GF-D8 (cell line): ENCODE data around the gene DUSP7.

Experiments
- DNase-seq: peaks from one replicate; lab custom pipeline; 2025; lab: John Stamatoyannopoulos, UW

The DUSP7 gene

DNA sequence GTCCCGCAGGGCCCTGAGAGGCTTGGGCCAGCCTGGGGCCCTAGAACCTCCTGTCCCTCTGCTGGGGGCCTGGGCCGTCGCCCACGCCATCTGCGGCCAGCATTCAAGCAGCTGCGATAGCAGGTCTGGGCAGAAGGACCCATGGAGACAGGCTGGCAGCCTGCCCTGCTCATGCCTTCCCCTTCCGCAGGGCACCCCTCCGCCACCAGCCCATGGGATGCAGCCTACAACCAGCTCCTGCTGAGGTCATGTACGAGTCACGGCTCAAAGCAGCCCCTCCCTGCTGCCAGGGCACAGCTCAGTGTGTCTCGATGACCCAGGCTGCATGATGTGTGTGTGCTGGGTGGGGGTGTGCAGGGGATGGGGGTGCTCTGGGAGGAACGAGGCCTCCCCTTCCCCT lies 27.8 kb downstream of the DUSP7 start:
- no peak for DNase-seq

DNA sequence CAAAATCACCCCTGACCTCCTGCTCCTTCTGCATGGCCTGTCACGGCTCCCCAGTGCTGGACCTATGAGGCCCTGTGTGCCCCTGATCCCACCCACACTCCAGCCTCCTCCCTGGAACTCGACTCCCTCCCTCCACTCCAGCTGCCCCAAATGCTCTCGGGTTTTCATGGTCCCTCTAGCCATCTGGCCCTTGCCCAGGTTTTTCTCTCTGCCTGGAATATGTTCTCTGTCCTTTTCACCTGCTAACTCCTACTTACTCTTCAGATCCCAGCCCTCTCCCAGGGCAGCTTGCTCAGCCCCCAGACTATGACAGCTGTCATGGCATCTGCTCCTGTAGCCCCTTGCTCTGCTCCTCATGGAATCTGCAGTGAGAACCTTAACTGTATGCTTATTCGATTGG lies 30.3 kb downstream of the DUSP7 start:
- no peak for DNase-seq

DNA sequence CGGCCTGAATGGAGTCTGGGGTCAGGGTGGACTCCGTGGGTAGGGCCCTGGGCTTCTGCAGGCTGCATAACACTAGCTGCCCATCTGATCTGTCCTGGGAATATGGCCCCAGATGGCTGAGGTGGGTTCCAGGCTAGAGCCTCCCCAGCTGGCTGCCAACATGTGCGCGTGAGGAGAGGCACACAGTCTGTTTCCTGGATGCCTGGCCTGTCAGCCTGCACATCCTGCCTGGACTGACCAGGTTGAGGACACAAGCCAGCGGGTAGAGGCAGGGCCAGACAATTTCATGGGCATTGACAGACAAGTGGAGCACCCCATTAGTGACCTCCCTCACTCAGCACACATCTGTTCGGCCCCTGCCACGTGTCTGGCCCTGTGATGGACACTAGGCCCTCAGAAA lies 30.9 kb downstream of the DUSP7 start:
- no peak for DNase-seq

DNA sequence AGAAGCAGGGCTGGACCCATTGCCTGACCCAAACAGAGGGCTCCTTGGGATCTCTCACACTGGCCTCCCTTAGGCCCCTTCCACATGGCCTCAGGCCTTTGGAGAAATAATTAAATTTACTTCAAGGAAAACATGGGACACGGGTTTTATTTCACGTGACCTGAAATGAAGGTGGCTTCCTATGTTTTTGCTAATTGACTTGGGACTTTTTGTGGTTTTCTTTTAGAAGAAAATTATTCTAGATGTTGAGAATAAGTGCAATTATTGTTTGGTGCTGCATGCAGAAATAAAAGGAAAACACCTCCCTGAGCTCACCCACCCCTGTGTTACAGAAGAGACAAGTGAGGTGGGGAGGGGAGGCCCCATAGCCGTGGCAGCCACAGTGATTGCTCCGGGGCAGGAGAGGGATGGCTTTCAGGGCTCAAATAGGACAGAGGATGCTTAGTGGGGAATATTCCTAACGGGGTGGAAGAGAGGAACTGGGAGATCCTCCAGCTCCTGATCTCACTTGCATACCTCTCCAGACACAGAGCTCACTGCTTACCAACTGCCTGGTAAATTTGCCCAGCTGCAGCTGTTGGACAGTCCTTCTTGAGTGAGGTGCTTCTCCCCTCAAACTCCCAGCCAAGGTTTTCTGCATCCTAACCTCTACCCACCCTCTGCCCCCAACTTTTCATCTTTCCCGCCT lies 31.5 kb downstream of the DUSP7 start:
- no peak for DNase-seq

DNA sequence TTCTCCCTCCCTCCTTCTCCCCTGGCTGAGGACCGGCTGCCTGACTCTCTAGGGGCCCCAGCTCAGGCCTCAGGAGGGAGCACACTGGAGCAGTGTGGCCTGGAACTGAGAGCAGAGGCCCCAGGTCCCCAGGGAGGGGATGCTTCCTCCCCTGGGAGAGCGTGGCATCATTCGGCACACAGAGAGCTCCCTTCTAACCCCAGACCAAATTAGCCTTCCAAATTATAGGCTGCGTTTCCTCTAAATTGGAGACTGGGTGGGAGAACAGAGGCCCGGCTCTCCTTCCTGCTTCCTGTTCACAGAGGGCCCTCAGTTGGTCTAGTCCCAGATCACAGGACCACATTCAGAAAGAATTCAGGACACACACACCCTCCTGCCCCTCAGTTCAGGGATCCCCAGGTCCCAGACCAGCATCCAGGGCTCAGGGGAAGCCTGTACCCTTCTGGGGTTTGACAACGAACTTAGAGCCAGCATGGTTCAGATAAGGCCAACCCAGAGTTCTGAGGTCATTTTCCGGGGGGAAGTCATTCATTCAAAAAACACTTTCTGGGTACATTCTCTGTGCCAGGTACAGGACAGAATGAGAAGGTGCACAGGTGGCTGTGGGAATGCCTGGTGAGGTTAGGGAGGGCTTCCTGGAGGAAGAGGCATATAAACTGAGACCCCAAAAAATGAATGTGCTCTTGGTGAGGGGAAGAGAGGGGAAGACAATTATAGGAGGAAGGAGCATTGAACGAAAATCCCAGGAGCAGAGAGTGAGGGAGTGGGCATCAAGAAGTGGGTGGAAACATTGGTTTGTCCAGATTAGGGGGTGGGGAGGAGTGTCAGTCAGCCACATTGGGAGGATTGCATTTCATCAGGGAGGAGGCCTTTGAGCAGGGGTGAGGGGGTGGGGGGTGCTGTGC lies 32.3 kb downstream of the DUSP7 start:
- no peak for DNase-seq

DNA sequence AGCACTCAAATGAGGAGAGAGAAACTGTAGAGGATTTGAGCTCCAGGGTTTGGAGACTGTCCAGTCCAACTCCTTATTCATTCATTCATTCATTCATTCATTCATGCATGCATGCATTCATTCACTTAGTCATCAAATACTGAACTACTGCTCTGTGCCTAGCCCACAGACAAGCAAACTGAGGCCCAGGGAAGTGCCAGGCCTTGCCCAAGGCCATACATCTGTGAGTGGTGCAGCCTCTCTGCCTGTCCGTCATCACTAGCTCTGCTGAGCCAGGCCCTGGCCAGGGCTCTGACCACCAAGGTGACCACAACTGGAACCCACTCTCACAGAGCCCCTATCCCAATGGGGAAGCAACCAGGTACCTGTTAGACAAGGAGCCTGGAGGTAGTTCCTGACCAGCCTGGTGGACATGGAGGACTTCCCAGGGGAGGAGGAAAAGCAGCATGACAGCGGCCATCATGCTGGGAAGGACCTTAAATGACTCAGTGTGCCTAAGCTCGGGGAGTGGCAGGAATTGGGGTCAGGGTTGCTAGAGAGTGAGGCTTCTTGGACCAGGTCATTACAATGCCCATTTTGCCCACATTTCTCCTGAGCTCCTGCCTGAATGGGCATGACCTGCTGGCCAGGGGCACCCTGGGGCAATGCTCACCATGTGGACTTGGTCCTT lies 33.1 kb downstream of the DUSP7 start:
- DNase-seq, result no peak

DNA sequence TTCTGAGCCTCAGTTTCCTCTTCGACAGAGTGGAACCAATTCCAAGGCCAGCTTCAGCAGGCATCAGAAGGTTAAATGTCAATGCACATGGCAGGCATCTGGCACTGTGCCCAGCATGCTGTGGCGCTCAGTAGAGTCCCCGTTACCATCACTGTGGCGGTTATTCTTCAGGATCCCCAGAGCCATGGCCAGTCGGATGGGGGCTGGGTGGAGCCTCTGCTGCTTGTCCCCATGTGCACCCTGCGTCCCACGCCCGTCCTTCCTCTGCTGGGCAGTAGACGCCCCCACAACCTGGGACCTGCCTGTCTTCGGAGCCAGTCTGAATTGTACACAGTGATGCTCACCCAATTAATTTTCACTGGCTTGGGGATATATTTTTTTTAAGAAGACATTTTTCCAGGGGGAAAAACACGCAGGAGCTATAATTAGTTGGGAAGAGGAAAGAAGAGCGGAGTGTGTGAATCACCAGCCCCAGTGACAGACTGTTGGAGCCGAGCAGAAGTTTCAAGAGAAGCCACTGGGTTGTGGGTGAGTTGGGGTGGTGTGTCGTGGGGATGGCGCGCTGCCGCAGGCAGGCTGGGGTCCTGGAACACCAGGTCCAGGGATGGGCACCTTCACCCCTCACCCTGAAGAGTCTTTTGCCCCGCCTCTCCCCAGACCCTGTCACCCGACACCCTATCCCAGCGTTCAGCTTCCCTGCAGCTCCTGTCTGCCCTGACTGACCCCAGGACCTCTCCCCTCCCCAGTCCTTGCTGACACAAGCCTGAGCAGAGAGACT lies 33.9 kb downstream of the DUSP7 start:
- DNase-seq, result no peak

DNA sequence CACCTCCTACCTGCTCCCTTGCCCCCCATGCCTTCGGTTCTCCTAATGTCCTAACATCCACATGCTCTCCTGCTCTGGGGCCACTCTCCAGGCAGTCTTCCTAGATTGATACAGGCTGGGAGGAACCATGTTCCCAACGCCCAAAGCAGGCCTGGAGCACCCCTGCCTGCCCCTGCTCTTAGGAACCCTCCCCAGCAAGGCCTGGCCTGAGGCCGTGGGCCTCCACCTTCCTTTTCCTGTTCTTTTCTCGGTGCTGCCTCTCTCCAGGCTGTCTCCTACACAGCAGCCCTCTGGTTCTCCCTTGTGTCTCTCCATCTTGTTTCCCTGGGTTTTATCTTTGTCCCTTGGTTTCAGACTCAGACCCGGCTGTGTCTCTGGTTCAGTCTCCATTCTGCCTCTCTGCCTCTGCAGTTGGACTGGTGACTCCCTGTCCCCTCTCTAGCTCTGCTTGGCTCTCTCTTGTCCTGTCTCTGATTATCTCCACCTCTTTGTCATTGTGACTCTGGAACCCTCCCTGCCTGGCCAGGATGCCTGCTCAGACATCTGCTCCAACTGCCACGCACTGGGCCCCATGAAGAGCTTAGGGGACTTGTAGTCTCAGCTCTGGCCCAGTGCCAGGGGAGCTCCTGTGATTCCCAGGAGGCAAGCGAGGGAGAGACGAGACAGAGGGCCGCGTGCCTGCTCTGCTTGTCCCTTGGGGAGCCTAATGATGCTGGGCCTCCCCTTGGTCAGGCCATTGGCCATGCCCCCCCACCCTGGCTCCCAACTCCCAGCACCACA lies 34.7 kb downstream of the DUSP7 start:
- no peak for DNase-seq

DNA sequence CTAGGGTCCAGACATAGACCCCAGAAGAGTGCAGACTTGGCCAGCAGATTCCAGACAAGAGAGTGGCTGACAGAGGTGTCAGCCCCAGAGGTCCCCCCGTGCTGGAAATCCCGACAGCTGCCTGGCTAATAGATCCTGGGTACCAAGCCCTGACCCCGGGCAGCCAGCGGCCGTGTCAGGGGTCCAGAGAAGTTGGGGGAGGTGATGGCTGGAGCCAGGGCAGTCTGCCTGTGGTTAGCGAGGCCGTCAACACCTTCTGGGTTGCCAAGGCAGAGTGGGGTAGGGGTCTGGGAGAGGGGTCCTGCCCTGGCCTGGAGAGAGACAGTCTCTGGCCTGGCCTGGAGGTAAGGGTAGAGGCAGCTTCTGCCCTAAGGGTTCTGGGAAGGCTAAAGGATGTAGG lies 35.6 kb downstream of the DUSP7 start:
- no peak for DNase-seq

DNA sequence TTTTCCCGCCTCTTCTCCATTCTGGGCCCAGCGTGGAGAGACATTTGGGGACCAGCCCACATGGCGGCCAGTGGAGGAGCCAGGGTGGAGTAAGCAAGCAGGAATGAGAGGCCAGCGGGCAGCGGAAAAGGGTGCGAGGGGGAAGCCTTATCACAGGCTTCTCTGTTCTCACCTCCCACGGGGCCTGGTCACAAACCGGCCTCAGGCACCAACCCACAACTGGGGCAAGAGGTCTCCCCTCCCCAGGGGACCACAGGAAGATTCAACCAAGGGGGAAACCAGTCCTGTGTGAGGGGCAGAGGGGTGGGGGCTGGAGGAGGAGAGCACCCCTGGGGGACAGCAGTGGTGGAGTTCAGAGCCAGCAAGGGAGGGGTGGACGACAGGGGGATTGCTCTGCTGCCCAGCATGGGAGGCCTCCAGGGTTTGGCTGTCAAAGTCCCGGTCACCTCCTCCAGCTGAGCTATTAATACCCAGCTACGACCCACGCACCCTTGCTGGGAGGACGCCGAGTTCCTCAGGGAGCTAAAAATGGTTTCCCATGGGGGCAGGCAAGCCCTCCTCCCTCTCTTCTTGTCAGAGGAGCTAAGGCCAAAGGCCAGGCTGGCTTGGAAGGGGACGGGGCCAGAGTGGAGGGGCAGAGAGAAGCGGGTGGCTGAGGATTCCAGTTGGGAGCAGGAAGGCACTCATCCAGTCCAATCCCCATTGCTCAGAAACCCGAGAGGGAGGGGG lies 36.9 kb downstream of the DUSP7 start:
- DNase-seq, result no peak

DNA sequence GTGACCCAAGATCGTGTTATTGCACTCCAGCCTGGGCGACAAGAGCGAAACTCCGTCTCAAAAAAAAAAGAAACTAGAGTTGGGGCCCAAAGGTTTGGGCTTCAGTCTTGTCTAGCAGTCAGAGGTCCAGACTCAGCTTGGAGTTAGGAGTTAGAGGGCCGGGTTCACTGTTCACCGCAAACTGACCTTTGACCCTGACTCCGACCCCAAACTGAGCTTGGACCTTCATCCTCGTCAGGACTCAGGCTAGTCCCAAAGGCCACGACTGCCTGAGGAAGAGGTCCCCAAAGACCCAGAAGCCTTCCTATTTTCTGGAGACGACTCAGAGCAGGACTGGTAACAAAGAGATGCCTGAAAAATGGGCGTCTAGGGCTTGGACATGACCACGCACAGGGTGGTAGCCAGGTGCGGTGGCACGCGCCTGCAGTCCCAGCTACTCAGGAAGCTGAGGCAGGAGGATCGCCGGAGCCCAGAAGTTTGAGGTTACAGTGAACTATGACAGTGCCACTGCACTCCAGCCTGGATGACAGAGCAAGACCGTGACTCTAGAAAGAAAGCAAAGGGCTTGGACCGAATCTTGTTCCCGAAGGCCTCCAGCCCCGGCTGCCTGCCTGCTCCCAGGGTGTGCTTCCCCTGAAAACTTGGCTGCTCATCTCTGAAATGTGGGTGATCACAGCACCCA lies 37.9 kb downstream of the DUSP7 start:
- no peak for DNase-seq

DNA sequence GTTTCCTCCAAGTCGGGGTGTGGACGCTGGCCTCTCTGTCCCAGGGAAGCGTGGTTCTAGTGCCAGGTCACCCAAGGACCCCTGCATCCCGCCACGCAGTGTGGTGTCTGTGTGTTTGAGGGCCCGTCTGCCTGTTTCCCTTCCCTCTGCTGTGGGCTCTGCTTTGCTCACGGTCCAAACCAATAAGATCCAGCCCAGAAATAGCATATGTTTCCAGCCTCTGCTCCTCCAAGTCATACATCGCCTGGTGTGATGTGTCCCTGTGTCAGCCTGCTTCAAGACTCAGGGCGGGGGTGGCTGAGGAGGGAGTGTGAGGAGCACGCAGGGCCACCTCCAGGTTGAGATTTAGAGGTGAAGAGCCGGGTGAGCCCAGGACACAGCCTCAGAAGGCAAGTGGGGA lies 38.8 kb downstream of the DUSP7 start:
- DNase-seq, result no peak

DNA sequence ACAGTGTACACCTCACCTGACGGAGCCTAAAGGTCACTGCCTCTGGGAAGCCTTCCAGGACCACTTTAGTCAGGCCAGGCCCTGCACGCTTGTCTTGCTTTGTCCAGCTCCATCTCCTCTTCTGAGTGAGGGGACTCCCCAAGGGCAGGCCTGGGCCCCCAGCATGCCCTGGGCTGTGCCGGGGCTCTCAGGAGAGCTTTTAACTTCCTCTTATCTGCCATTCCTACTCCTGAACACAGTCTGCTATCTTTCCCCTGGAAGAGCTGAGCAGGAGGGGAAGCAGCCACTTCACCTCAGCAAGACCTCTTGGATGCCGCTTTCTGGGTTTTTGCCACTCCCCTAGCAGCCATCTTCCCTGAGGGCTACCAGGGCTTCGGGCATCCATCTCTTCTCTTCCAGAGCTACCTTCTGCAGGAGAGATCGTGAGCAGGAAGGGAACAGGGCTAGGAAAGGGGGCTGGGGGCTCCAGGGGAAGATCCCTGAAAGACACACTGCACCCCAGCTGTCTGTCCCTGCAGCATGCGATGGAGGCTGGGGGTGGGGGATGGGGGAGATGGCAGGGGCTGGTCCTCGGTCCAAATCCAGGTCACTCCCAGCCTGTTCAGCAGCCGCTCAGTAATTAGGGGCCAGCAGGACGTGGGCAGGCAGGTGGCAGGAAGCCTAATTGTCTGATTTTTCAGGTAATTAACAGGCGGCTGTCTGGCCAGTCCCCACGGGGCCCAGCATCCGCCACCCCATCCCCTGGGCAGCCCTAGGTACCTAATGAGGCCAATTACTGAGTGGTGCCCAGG lies 40.7 kb downstream of the DUSP7 start:
- DNase-seq, result no peak

DNA sequence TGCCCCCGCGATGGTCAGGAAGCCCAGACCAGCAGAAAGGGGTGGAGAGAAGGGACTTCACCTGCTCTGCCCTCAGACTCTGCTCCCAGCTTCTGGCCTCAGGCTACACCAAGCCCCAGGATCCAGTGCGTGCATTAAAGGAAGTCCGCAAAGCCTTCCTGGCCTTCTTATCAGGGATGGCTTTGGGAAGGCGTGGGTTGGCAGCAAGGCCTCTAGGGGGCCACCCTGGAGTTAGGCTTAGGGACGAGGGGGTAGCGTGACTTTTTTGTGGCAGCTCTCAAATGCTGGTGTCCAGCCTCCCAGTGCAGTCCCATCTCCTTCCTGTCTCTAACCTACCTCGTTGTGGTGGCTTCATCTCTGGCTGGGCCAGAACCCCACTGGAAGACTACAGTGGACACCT lies 41.8 kb downstream of the DUSP7 start:
- DNase-seq, result no peak

DNA sequence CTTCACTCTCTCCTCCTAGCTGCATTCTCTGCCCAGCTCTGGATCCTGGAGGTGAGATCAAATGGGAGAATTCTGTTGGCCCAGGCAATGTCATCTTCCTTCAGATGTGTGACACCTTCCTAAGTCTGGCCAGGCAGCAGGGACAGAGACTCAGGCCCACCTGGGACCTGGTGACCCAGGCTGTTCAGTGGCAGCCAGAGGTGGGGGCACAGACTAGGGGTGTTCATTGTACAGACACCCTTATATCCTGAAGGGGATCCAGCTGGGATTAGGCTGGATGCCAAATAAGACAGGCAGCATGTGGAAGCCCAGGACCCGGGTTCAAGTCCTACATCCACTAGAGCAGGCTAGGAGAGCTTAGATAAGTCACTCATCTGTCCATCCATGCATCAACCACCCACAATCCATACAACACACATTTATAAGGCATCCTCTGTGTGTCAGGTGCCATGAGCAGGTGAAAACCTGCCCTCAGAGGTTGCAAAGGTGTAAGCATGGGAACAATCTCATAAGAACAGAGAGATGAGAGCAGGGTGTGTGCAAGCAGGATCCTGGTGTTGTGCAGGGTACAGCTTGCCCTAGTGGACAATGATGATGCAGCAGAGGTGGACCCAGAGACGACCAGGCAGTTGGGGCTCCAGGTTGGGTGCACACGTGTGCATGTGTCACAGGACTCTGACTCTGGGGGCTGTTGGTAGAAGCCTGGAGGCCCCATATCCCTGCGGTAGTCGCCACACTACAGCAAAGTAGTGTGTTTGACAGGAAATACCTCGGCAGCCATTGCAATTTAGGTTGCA lies 42.4 kb downstream of the DUSP7 start:
- DNase-seq, result no peak

DNA sequence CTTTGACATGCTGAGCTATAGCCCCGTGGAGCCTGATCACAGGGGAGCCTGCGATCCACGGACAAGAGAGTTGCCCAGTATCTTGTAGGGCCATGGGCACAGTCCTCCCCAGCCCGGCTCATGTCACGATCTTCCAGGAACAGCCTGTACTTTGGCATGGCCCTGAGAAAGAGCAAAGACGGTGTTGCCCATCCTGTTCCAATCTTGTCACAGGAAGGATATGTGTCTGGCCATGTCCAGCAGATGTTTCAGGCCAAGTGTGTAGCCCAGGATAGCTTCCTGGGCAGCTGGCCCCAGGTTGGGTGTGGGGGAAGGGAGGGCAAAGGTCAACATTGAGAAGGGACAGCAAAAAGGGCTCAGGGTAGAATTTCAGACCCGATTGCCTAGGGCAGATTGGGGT lies 43.7 kb downstream of the DUSP7 start:
- no peak for DNase-seq

DNA sequence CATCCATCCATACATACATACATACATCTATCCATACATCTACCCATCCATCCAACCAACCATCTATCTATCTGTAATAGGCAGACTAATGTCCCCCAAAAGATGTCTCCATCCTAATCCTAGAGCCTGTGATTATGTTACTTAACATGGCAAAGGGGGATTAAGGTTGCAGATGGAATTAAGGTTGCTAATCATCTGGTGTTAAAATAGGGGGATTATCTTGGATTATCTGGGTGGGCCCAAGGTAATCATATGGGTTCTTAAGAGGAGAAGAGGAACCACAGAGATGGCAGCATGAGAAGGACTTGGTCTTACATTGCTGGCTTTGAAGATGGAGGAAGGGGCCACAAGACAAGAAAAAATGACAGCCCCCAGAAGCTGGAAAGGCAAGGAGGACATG lies 45.9 kb downstream of the DUSP7 start:
- DNase-seq, result no peak

DNA sequence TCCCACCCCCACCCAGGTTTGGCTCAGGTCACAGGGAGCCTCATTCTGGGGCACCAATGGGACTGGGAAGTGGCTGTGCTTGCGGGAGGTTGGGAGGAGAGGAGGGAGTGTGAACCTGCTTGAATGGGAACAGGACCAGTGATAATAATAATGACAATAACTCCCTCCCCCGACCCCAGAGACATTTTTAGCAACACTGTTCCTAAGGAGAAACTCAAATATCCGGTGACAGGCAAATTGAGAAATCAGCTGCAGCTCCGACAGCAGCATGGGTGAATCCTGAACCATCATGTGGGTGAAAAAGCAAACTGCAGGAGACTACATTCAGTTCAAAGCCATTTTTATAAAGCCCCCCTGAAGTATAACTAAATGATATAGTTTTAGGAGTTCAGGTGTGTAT lies 49.1 kb downstream of the DUSP7 start:
- DNase-seq, result no peak

DNA sequence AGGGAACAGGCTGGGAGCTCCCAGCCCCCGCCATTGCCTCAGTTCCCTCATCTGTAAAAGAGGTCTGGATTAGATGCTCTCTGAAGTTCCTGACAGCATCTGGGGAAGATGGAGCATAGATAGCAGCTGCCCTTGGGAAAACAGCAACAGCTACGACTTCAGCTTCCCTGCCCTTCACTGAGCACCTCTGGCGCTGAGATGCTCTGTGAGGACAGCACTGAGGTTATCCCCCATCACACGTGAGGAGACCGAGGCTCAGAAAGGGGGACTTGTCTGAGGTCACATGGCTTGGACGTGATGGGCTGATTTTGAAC lies 49.6 kb downstream of the DUSP7 start:
- no peak for DNase-seq
